ENCODE results near the gene MCM6.

DNA sequence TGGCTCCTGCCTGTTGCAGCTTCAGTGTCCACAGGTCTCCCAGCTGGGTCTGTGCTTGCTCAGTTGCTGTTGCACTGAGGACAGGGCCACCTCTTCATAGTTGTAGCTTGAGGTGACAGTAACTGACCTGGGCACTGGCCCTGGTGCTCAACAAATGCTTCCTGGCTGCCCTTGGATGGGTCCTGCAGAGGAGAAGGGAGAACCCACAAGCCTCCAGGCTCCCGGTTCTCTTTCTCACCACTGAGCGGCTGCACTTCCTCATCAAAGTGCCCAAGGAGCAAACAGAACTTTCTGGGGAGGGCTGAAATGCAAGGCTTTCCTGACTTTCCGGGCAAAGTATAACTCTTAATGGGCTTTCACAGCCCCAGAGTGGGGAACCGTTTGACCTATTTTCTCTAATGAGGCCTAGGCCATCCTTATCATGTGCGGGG lies 78.0 kb downstream of the MCM6 start:
- TF ChIP-seq, protein P1, sequence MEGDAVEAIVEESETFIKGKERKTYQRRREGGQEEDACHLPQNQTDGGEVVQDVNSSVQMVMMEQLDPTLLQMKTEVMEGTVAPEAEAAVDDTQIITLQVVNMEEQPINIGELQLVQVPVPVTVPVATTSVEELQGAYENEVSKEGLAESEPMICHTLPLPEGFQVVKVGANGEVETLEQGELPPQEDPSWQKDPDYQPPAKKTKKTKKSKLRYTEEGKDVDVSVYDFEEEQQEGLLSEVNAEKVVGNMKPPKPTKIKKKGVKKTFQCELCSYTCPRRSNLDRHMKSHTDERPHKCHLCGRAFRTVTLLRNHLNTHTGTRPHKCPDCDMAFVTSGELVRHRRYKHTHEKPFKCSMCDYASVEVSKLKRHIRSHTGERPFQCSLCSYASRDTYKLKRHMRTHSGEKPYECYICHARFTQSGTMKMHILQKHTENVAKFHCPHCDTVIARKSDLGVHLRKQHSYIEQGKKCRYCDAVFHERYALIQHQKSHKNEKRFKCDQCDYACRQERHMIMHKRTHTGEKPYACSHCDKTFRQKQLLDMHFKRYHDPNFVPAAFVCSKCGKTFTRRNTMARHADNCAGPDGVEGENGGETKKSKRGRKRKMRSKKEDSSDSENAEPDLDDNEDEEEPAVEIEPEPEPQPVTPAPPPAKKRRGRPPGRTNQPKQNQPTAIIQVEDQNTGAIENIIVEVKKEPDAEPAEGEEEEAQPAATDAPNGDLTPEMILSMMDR (IDR thresholded peaks at IDR 0.05; ENCODE audit: insufficient read depth, low read length, poor library complexity, severe bottlenecking), result no peak
- TF ChIP-seq EZH2phosphoT487 (conservative IDR thresholded peaks at IDR 0.05; ENCODE audit: low read length), result no peak

Data from SU-DHL-6 (cell line).